ENCODE measurements around the gene PIK3R3.

DNA sequence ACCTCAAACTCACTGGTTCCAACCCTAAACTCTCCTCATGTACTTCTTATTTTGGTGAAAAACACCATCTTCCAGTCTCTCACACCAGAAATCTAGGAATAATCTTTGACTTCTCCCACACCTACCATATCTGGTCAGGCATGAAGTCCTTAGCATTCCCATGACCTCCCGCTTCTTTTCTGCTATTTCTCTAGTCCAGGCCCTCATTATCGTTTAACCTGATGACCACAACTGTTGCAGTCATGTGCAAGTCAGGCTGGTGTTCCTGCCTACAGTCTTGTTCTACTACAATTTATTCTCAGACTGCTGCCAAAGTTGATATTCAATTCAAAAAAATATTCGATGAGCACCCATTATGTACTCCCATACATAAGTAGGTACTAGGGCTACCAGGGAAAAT, 71.3 kb downstream of the PIK3R3 start:
- TF ChIP-seq POLR2AphosphoS5 (IDR thresholded peaks at IDR 0.05; ENCODE audit: low read depth, low read length) (no peak), SIN3A (IDR thresholded peaks at IDR 0.05; ENCODE audit: borderline replicate concordance, insufficient read depth, low read depth, low read length) (no peak)
- TF ChIP-seq, protein P1, sequence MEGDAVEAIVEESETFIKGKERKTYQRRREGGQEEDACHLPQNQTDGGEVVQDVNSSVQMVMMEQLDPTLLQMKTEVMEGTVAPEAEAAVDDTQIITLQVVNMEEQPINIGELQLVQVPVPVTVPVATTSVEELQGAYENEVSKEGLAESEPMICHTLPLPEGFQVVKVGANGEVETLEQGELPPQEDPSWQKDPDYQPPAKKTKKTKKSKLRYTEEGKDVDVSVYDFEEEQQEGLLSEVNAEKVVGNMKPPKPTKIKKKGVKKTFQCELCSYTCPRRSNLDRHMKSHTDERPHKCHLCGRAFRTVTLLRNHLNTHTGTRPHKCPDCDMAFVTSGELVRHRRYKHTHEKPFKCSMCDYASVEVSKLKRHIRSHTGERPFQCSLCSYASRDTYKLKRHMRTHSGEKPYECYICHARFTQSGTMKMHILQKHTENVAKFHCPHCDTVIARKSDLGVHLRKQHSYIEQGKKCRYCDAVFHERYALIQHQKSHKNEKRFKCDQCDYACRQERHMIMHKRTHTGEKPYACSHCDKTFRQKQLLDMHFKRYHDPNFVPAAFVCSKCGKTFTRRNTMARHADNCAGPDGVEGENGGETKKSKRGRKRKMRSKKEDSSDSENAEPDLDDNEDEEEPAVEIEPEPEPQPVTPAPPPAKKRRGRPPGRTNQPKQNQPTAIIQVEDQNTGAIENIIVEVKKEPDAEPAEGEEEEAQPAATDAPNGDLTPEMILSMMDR (IDR thresholded peaks at IDR 0.05) = no peak

All from Panc1 (cell line).